HG03135 (cell line): ENCODE results near the gene FLRT1.

Experiments used
- ATAC-seq: cut with Tn5 transposase; IDR thresholded peaks from one replicate; pipeline ENCODE4 v1.9.1; 2021; ENCODE audit warnings: mild to moderate bottlenecking, moderate library complexity; ENCODE audit not compliant: unreplicated experiment

Gene FLRT1

GRCh38 chr11:64064374-64065140 lies 28.8 kb downstream of the FLRT1 start:
- no peak for ATAC-seq

GRCh38 chr11:64065141-64065465 lies 29.4 kb downstream of the FLRT1 start:
- no peak for ATAC-seq

- ATAC-seq: no peak
Observed at GRCh38 chr11:64065712-64066111, 30.0 kb downstream of the FLRT1 start.

DNA sequence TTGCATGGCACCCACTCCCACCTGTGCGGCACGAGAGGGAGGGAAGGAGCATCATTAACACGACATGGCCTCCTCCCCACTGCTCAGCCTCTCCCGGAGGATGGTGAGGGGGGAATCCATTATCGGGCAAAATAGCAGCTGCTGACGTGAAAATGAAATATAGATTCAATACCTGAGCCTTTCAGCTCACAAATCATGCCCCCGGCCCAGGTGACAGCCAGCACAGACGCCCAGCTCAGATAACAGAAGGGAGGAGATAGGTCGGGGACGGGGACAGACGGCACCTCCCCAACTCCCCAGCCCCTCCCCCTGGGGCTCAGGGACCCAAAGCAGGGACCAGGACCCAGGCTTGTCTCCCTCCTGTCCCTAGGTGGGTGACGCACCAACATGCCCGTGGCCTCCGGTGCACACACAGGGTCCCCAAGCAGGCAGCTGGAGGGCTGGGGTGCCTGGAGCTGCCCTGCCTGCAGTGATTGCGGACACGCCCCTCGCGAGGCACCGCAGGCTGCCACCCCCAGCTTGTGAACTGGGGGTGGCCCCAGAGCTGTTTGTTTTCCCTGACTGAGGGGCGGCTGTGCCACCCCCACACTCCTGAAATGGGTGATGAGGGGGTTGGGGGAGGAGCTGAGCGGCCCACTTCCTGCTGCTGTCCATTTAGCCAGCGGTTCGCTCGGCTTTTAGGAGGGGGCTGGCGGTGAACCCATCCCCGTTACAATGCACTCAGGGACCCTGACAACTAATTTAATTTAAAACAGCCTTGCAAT lies 31.7 kb downstream of the FLRT1 start:
- ATAC-seq: no peak

DNA sequence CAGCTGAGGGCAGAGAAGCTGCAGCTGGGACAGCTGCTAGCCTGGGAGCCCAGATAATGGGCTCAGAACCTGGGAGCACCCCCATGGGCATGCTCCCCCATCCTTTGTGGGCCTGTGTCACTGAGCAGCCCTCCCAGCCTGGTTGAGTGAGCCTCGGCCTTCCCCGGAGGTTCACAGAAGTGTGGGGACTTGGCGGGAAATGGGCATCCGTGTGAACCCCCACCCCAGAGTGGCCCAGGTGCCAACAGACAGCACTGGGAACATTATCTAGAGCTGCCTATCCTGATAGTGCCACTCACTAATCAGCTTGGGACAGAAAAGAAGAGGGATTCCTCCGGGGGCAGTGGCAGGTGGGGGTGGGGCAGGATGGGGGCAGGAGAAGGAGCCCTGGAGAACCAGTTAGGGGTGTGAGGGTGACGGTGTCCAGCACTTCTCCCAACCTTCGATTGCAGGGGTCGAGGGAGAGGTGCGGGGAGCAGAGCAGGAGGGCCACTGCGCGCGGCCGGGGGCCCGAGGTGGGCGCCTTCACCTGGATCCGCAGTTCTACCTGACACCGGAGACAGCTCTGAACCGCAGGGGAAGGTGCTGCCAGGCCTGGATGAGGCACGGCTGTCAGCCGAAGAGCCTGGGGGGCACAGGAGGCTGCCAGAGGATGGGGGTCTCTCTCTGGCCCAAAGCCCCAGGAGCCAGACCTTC lies 33.1 kb downstream of the FLRT1 start:
- ATAC-seq: no peak

DNA sequence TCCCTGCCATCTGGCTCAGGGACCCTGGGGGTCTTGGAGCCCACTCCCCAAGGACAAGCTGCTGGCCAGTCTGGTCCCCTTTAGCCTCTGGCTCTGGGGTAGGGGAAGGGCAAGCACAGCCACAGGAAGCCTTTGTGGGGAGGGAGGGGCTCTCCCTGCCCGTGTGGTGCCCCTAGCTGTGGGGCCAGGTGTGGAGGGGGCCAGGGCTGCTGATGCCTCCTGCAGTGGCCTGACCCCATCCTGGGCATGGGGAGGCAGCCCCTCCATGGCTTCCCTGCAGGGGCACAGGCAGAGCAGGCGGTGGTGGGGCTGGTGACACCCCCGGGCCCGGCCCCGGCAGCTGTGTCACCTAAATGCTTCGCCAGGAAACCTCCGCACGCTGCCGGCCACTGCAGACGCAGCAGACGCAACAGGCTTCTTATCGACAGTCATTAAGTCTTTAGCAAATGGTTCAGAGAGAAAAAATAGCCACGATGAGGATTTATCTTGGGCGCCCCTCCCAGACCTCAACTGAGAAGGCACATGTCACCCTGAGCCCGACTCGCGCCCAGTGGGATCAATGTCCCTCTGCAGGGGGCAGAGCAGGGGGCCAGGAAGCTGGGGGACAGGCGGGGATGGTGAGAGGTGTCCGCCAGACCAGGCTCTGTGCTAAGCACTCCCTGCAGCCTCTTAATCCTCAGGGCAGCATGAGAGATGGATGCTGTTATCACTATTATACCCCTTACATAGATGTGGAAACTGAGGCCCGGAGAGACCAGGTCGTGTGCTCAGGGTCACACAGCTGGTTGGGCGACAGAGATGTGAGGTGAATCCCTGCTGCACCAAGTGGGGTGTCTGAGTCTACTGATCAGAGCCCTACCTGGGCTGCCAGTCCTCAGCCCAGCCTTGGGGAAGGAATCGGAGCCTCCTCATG lies 33.9 kb downstream of the FLRT1 start:
- ATAC-seq: no peak

DNA sequence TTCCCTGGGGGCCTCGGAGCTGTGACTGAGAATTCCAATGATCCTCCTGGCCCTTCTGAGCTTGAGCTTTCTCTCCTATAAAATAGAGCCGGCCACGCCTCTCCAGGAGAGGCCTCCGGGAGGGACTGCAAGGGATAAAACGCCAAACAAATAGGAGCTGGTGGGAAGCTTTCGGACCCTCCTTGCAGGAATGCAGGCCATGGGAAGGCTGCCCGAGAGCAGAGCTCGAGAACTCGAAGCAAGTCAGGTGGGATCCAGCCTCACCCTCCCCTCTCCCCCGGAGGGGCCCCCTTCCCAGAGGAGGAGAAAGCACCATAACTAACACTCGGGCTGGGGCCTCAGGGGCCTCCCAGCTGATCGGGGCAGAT lies 34.6 kb downstream of the FLRT1 start:
- ATAC-seq: no peak

DNA sequence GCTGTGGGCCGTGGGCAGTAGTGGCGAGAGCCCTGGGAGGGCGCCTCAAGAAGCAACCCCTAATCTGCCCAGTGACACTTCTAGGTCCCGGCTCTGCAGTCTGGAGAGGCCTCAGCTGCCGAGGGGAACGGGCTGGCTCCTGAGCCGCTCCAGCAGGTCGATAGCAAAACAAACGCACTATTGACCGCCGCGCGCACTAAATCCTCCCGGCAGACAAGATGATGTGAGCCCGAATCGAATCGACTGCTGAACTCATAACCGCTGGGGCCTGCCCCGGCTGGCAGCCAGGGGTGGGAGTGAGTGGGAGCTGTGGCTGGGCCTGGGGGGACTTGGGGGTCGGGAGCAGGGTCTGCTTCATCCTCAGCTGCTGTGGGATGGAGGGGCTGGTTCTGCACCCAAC lies 36.1 kb downstream of the FLRT1 start:
- ATAC-seq: no peak

DNA sequence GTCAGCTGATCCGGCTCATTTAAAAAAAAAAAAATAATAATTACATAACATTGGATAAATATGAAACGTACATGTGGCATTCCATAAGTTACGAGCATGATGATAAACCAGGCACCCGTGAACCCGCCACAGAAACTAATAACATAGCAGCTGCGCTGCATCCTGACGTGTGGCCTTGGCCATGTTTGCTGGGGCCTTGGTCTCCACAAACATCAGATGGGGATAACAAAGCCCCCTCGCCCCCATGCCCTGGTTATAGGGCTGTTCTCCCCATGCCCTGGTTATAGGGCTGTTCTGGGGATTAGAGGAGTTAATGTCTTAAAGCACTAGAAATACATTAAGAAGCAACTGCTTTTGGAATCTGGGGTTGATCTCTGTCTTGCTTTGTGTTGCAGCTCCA lies 36.7 kb downstream of the FLRT1 start:
- ATAC-seq: no peak

GRCh38 chr11:64072871-64073270 lies 37.1 kb downstream of the FLRT1 start:
- no peak for ATAC-seq

- no peak for ATAC-seq
Observed at GRCh38 chr11:64073542-64073941, 37.8 kb downstream of the FLRT1 start.

DNA sequence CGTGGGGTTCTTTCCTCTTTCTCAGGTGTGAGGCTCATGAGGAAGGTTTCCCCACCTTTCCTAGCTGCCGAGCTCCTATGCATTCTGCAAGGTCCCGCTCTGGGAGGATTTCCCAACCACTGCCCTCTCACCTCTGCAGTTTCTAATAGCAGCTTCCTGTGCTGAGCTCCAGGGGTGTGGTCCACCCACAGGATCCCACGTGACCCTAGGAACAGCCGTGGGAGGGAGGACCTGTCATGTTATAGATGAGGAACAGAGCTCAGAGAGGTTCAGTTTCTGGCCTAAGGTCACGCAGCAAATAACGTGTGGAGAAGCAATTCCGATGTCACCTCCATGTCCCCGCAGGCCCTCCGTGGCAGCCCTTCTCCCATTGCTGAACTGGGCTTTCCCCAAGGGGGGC lies 38.5 kb downstream of the FLRT1 start:
- no peak for ATAC-seq

DNA sequence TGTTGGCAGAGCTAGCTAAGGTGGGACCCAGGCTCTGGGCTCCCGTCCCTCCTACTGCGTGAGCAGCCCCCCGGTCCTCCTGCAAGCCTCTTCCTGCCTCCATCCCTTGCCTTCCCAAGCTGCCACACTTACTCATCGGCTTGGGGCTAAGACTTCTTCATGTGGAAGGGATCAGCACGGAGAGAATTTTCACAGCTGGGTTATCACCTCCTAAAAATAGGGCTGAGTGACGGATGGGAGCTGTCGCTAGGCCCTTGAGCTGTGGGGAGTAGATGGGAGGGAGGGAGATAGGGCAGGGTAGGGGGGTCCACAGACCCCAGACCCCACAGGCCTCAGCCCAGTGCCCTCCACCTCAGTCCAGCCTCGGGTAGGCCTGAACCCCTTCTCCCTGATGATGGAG lies 41.0 kb downstream of the FLRT1 start:
- ATAC-seq: no peak

- no peak for ATAC-seq
Observed at GRCh38 chr11:64077607-64078006, 41.9 kb downstream of the FLRT1 start.

GRCh38 chr11:64078284-64078683 lies 42.6 kb downstream of the FLRT1 start:
- ATAC-seq: no peak

GRCh38 chr11:64078905-64079304 lies 43.2 kb downstream of the FLRT1 start:
- ATAC-seq: no peak

DNA sequence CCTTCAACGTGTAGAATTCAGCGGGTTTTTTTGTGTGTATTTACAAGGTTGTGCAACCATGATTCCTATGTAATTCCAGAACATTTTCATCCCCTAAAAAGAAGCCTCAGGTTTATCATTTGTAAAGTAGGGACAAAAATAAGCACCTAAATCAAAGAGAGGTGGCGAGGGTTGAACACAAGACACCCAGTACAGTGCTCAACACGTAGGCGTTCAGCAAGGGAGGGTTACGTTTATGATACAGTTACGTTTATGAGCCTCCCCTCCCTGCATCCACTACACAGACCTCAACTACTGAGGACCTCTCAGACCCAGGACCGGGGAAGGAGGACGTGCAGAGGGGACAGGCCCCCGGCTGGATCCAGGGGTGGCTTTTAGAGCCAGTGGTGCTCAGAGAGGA lies 44.7 kb downstream of the FLRT1 start:
- no peak for ATAC-seq

DNA sequence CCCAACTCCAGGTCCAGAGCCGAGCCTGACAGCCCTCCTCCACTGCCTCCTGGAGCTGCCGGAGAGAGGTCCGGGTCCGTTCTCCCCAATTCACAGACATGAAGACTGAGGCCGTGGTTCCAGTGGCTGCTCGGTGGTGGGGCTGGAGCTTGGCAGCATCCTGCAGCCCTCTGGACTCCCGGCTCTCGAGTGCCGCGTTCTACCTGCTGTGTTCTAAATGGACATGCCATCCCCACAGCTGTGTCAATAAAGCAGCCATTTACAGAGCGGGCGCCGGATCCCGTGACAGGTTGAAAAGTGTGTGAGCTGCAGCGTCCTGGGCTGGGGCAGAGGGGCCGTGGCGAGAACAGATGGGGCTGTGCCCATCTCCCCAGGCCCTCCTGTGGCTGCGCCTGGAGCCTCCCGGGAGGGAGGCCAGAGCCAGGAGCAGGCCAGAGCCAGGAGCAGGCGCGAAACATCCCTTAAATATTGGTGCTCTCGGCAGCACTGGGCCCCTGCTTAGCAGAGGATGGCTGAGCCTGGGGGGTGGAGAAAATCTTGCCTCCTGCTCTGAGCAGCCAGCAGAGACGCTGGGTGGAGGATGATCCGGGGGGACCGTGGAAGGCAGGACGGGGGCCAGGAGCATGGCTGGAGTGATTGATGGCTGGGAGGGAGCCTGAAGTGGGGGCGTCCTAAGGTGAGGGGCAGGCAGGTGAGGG lies 46.2 kb downstream of the FLRT1 start:
- no peak for ATAC-seq

DNA sequence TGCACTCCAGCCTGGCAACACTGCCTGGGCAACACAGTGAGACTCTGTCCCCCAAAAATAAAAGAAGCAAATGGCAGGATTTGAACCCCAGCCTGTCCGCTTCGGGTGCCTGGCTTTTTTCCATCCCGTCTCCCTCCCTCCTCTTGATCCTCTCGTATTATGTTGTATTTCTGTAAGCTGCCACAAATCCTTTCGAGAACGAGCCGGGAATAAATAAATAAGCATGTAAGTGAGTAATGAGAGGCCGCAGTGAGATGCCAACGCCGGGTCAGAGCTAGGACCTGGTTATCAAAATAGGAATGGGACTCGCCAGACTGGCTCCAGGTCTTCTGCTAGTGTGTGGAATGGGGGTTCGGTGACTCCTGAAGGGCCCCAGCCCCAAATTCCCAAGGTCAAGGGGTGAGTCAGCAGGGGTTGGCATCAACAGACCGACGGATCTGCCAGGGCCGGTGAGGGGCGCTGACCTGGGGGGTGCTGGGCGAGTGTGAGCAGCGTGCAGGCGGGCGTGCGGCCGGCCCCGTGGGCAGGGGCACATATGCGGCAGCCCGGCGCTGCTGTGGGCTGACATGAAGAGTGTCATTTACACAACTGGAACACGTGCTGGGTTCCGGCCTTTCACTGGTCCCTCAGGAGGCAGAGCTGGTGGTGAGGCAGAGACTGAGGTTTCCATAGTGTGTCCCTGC lies 47.8 kb downstream of the FLRT1 start:
- ATAC-seq: no peak
